Activated naive CD8-positive, alpha-beta T cell (primary cell): ENCODE data around the gene ARAP3.
A peak's percentile ranks its signal among the peaks of the same experiment; 100 is the strongest.

Source experiments
- H3K27ac Mint-ChIP-seq: one replicate; pipeline ENCODE4 v1.8.0; 2021; ENCODE audit warnings: mixed read lengths
- H3K27me3 Mint-ChIP-seq: one replicate; pipeline ENCODE4 v1.8.0; 2021; ENCODE audit warnings: mixed read lengths
- H3K36me3 Mint-ChIP-seq: one replicate; pipeline ENCODE4 v1.8.0; 2021; ENCODE audit warnings: mixed read lengths
- H3K4me1 Mint-ChIP-seq: one replicate; pipeline ENCODE4 v1.8.0; 2021; ENCODE audit warnings: low read depth, mixed read lengths
- H3K4me3 Mint-ChIP-seq: one replicate; pipeline ENCODE4 v1.8.0; 2021; ENCODE audit warnings: mild to moderate bottlenecking, mixed read lengths
- H3K9me3 Mint-ChIP-seq: one replicate; pipeline ENCODE4 v1.8.0; 2021; ENCODE audit warnings: low read depth, mixed read lengths

ARAP3 gene

GRCh38 chr5:141668601-141669265 is 13.3 kb downstream of the ARAP3 start:
- Mint-ChIP-seq H3K27ac (peak overlapping the region; percentile 25), H3K4me3 (no peak overlapping the region), H3K9me3 (no peaks in the 10 kb centered on the region), H3K4me1 (peaks cover 3% of the 10 kb centered on the region), H3K27me3 (no peaks in the 10 kb centered on the region), H3K36me3 (no peaks in the 10 kb centered on the region)

- no peak overlapping the region for H3K4me3 Mint-ChIP-seq
- no peaks in the 10 kb centered on the region for H3K36me3 Mint-ChIP-seq
- H3K9me3 Mint-ChIP-seq, result no peaks in the 10 kb centered on the region
- peaks cover 3% of the 10 kb centered on the region for H3K4me1 Mint-ChIP-seq
- no peak overlapping the region for H3K27ac Mint-ChIP-seq
- no peaks in the 10 kb centered on the region for H3K27me3 Mint-ChIP-seq
Measured at GRCh38 chr5:141665995-141666940, 15.8 kb downstream of the ARAP3 start.

- no peaks in the 10 kb centered on the region for H3K27me3 Mint-ChIP-seq
- no peak overlapping the region for H3K27ac Mint-ChIP-seq
- no peak overlapping the region for H3K4me3 Mint-ChIP-seq
- no peaks in the 10 kb centered on the region for H3K36me3 Mint-ChIP-seq
- H3K4me1 Mint-ChIP-seq, result peaks cover 3% of the 10 kb centered on the region
- H3K9me3 Mint-ChIP-seq, result no peaks in the 10 kb centered on the region
Measured at GRCh38 chr5:141664733-141665461, 17.1 kb downstream of the ARAP3 start.

GRCh38 chr5:141663506-141663905 is 18.5 kb downstream of the ARAP3 start:
- Mint-ChIP-seq H3K27me3 (no peaks in the 10 kb centered on the region), H3K27ac (no peak overlapping the region), H3K4me1 (peaks cover 3% of the 10 kb centered on the region), H3K4me3 (no peak overlapping the region), H3K36me3 (no peaks in the 10 kb centered on the region), H3K9me3 (no peaks in the 10 kb centered on the region)

- no peaks in the 10 kb centered on the region for H3K27me3 Mint-ChIP-seq
- no peak overlapping the region for H3K27ac Mint-ChIP-seq
- peaks cover 3% of the 10 kb centered on the region for H3K4me1 Mint-ChIP-seq
- no peak overlapping the region for H3K4me3 Mint-ChIP-seq
- no peaks in the 10 kb centered on the region for H3K9me3 Mint-ChIP-seq
- peaks cover 3% of the 10 kb centered on the region for H3K36me3 Mint-ChIP-seq
Measured at GRCh38 chr5:141662028-141662427, 20.0 kb downstream of the ARAP3 start.

- Mint-ChIP-seq H3K9me3 (no peaks in the 10 kb centered on the region), H3K36me3 (peaks cover 3% of the 10 kb centered on the region), H3K4me1 (peaks cover 2% of the 10 kb centered on the region), H3K27ac (no peak overlapping the region), H3K4me3 (no peak overlapping the region), H3K27me3 (no peaks in the 10 kb centered on the region)
Measured at GRCh38 chr5:141657937-141658545, 24.0 kb downstream of the ARAP3 start.

- no peak overlapping the region for H3K4me3 Mint-ChIP-seq
- H3K36me3 Mint-ChIP-seq, result peaks cover 3% of the 10 kb centered on the region
- no peaks in the 10 kb centered on the region for H3K9me3 Mint-ChIP-seq
- no peak overlapping the region for H3K27ac Mint-ChIP-seq
- peaks cover 6% of the 10 kb centered on the region for H3K4me1 Mint-ChIP-seq
- H3K27me3 Mint-ChIP-seq, result no peaks in the 10 kb centered on the region
Measured at GRCh38 chr5:141657404-141657803, 24.6 kb downstream of the ARAP3 start.

GRCh38 chr5:141656396-141656795 is 25.6 kb downstream of the ARAP3 start:
- no peaks in the 10 kb centered on the region for H3K27me3 Mint-ChIP-seq
- peaks cover 16% of the 10 kb centered on the region for H3K4me1 Mint-ChIP-seq
- H3K9me3 Mint-ChIP-seq, result no peaks in the 10 kb centered on the region
- no peak overlapping the region for H3K27ac Mint-ChIP-seq
- peaks cover 3% of the 10 kb centered on the region for H3K36me3 Mint-ChIP-seq
- H3K4me3 Mint-ChIP-seq, result no peak overlapping the region

GRCh38 chr5:141655020-141655419 is 27.0 kb downstream of the ARAP3 start:
- H3K4me1 Mint-ChIP-seq, result peaks cover 24% of the 10 kb centered on the region
- H3K4me3 Mint-ChIP-seq, result no peak overlapping the region

GRCh38 chr5:141654298-141654697 is 27.7 kb downstream of the ARAP3 start:
- no peak overlapping the region for H3K4me3 Mint-ChIP-seq
- H3K27ac Mint-ChIP-seq, result no peak overlapping the region
- H3K9me3 Mint-ChIP-seq, result no peaks in the 10 kb centered on the region
- H3K27me3 Mint-ChIP-seq, result no peaks in the 10 kb centered on the region
- peaks cover 32% of the 10 kb centered on the region for H3K4me1 Mint-ChIP-seq
- peaks cover 3% of the 10 kb centered on the region for H3K36me3 Mint-ChIP-seq

More at GRCh38 chr5:141655020-141655419, 27.0 kb downstream of the ARAP3 start:
- Mint-ChIP-seq H3K27me3 (no peaks in the 10 kb centered on the region), H3K27ac (no peak overlapping the region), H3K36me3 (peaks cover 3% of the 10 kb centered on the region), H3K9me3 (no peaks in the 10 kb centered on the region)

GRCh38 chr5:141651728-141652105 is 30.3 kb downstream of the ARAP3 start:
- Mint-ChIP-seq H3K27me3 (no peaks in the 10 kb centered on the region), H3K36me3 (no peaks in the 10 kb centered on the region), H3K9me3 (no peaks in the 10 kb centered on the region), H3K27ac (peak overlapping the region; percentile 90), H3K4me1 (peaks cover 41% of the 10 kb centered on the region), H3K4me3 (peak overlapping the region; percentile 94)

GRCh38 chr5:141650851-141651727 is 30.9 kb downstream of the ARAP3 start, which contains the start of gene FCHSD1:
Gene FCHSD1, minus strand, starts transcription at chr5:141651418. Its CDS starts 50 bp downstream, at chr5:141651368.
- peaks cover 41% of the 10 kb centered on the region for H3K4me1 Mint-ChIP-seq
- peak within 1 kb of the TSS; percentile 90 for H3K27ac Mint-ChIP-seq
- no peaks in the 10 kb centered on the region for H3K27me3 Mint-ChIP-seq
- peak within 1 kb of the TSS; percentile 94 for H3K4me3 Mint-ChIP-seq
- H3K9me3 Mint-ChIP-seq, result no peaks in the 10 kb centered on the region
- H3K36me3 Mint-ChIP-seq, result no peaks in the 10 kb centered on the region

- H3K27ac Mint-ChIP-seq, result peak overlapping the region; percentile 83
- no peaks in the 10 kb centered on the region for H3K9me3 Mint-ChIP-seq
- H3K36me3 Mint-ChIP-seq, result no peaks in the 10 kb centered on the region
- H3K27me3 Mint-ChIP-seq, result no peaks in the 10 kb centered on the region
- H3K4me3 Mint-ChIP-seq, result peak overlapping the region; percentile 94
- peaks cover 41% of the 10 kb centered on the region for H3K4me1 Mint-ChIP-seq
Measured at GRCh38 chr5:141649972-141650371, 32.1 kb downstream of the ARAP3 start.
